ENCODE measurements around the gene C1orf116.

GRCh38 chr1:207030522-207031009 is 2.0 kb downstream of the C1orf116 start:
- TF ChIP-seq ZNF121 (tag by site-specific recombination; IDR thresholded peaks at IDR 0.05) (no peak), CTCF (tag by site-specific recombination; IDR thresholded peaks at IDR 0.05) (no peak), ZNF146 (tag by site-specific recombination; IDR thresholded peaks at IDR 0.05) (no peak), REST (tag by site-specific recombination; IDR thresholded peaks at IDR 0.05) (no peak), ZNF518A (tag by site-specific recombination; conservative IDR thresholded peaks at IDR 0.05; ENCODE audit: low read depth) (no peak), ZNF426 (tag by site-specific recombination; IDR thresholded peaks at IDR 0.05) (no peak), BCL11A (tag by site-specific recombination; IDR thresholded peaks at IDR 0.05; ENCODE audit: low read depth) (no peak), SALL2 (tag by site-specific recombination; IDR thresholded peaks at IDR 0.05; ENCODE audit: borderline replicate concordance) (no peak), GFI1B (tag by site-specific recombination; IDR thresholded peaks at IDR 0.05) (no peak), PRDM10 (tag by site-specific recombination; IDR thresholded peaks at IDR 0.05) (no peak), ZNF521 (tag by site-specific recombination; IDR thresholded peaks at IDR 0.05) (no peak), ZBTB44 (tag by site-specific recombination; IDR thresholded peaks at IDR 0.05) (no peak), ZNF670 (tag by site-specific recombination; IDR thresholded peaks at IDR 0.05; ENCODE audit: low read depth) (no peak), BCL6B (tag by site-specific recombination; IDR thresholded peaks at IDR 0.05) (no peak)

Data from HEK293 (cell line).